HepG2 (cell line): Measurements from ENCODE around the gene C12orf60. TPM values are rescaled to one million over a fixed set of nuclear protein-coding genes. Genes with fewer than 3 reads are reported as not detected.
A peak's percentile ranks its signal among the peaks of the same experiment; 100 is the strongest.

Experiments used
- CBX2 ChIP-seq, 2 experiments: fragments of 200-600 bp in 1 of 2; sonication (generic); formaldehyde crosslinking in 1 of 2; IDR thresholded peaks; 2 replicates each; pipeline versions ENCODE4 v1.7.0 to v1.8.1; 2018 to 2022; ENCODE audit warnings: low read depth in 2 of 2, low read length in 1 of 2, mild to moderate bottlenecking in 1 of 2, missing genetic modification reagents in 1 of 2
- CEBPG ChIP-seq: IDR thresholded peaks from 2 replicates; pipeline ENCODE4 v1.6.1; 2016
- ETV5 ChIP-seq: IDR thresholded peaks from 2 replicates; pipeline ENCODE4 v1.6.1; 2018; ENCODE audit warnings: missing biosample characterization, missing genetic modification reagents, inconsistent platforms, borderline replicate concordance
- HMG20A ChIP-seq: IDR thresholded peaks from 2 replicates; pipeline ENCODE4 v1.6.1; 2016; ENCODE audit warnings: borderline replicate concordance
- HNF1B ChIP-seq: sonication (generic); formaldehyde crosslinking; IDR thresholded peaks from 2 replicates; pipeline ENCODE4 v1.5.1; 2020; ENCODE audit warnings: mild to moderate bottlenecking, moderate library complexity, missing genetic modification reagents
- IRF1 ChIP-seq: sonication (generic); formaldehyde crosslinking; IDR thresholded peaks from 2 replicates; pipeline ENCODE4 v1.4.0; 2020; ENCODE audit warnings: low read depth, mild to moderate bottlenecking, missing genetic modification reagents
- KAT2B ChIP-seq: fragments of 150-350 bp; IDR thresholded peaks from 2 replicates; pipeline ENCODE4 v1.6.1; 2014; ENCODE audit warnings: low read depth, low read length, borderline replicate concordance
- KDM5B ChIP-seq: sonication (generic); formaldehyde crosslinking; IDR thresholded peaks from 2 replicates; pipeline ENCODE4 v1.4.0; 2020; ENCODE audit warnings: missing genetic modification reagents, mild to moderate bottlenecking, borderline replicate concordance
- ONECUT2 ChIP-seq: sonication (generic); formaldehyde crosslinking; IDR thresholded peaks from 2 replicates; pipeline ENCODE4 v1.4.0; 2020; ENCODE audit warnings: missing genetic modification reagents
- SNAPC4 ChIP-seq: sonication (generic); formaldehyde crosslinking; IDR thresholded peaks from 2 replicates; pipeline ENCODE4 v1.4.0; 2020; ENCODE audit warnings: mild to moderate bottlenecking, missing genetic modification reagents
- TERF1 ChIP-seq: sonication (generic); formaldehyde crosslinking; IDR thresholded peaks from 2 replicates; pipeline ENCODE4 v1.8.0; 2022; ENCODE audit warnings: mild to moderate bottlenecking, missing genetic modification reagents, moderate library complexity
- THAP8 ChIP-seq: sonication (generic); formaldehyde crosslinking; IDR thresholded peaks from 2 replicates; pipeline ENCODE4 v1.5.1; 2020; ENCODE audit warnings: missing genetic modification reagents, mild to moderate bottlenecking, borderline replicate concordance
- TOE1 ChIP-seq: sonication (generic); formaldehyde crosslinking; IDR thresholded peaks from 2 replicates; pipeline ENCODE4 v1.4.0; 2020; ENCODE audit warnings: mild to moderate bottlenecking, missing genetic modification reagents
- ZBTB3 ChIP-seq: sonication (generic); formaldehyde crosslinking; IDR thresholded peaks from 2 replicates; pipeline ENCODE4 v1.4.0; 2020; ENCODE audit warnings: low read depth, mild to moderate bottlenecking, moderate library complexity, missing genetic modification reagents, borderline replicate concordance
- ZBTB8A ChIP-seq: sonication (generic); formaldehyde crosslinking; IDR thresholded peaks from 2 replicates; pipeline ENCODE4 v1.4.0; 2020; ENCODE audit warnings: mild to moderate bottlenecking, low read depth, missing genetic modification reagents, borderline replicate concordance
- ZC3H4 ChIP-seq: sonication (generic); formaldehyde crosslinking; IDR thresholded peaks from 2 replicates; pipeline ENCODE4 v1.4.0; 2020; ENCODE audit warnings: missing genetic modification reagents, borderline replicate concordance
- ZEB1 ChIP-seq: IDR thresholded peaks from 2 replicates; pipeline ENCODE4 v1.6.1; 2012; ENCODE audit warnings: mild to moderate bottlenecking, low read depth, inconsistent platforms; ENCODE audit not compliant: insufficient replicate concordance
- ZFP41 ChIP-seq: sonication (generic); formaldehyde crosslinking; IDR thresholded peaks from 2 replicates; pipeline ENCODE4 v1.4.0; 2020; ENCODE audit warnings: mild to moderate bottlenecking, missing genetic modification reagents, borderline replicate concordance
- ZNF124 ChIP-seq: sonication (generic); formaldehyde crosslinking; IDR thresholded peaks from 2 replicates; pipeline ENCODE4 v1.4.0; 2020; ENCODE audit warnings: missing genetic modification reagents
- ZNF263 ChIP-seq: sonication (generic); formaldehyde crosslinking; IDR thresholded peaks from 2 replicates; pipeline ENCODE4 v1.4.0; 2020; ENCODE audit warnings: missing genetic modification reagents
- ZNF326 ChIP-seq: sonication (generic); formaldehyde crosslinking; IDR thresholded peaks from 2 replicates; pipeline ENCODE4 v1.4.0; 2020; ENCODE audit warnings: missing genetic modification reagents, borderline replicate concordance
- polyA plus RNA-seq, 8 experiments: library from polyadenylated mRNA; depleted of rRNA in 3 of 8; stranded (reverse) in 7 of 8; unstranded in 1 of 8; fragments of >200 nt; fragmentation: Illumina TruSeq in 4 of 8; extraction: Trizol in 4 of 8; gene quantifications; 2 replicates each; pipeline versions ENCODE4 v1.2.1 to v1.2.3, GENCODE V29; 2011 to 2016; ENCODE audit warnings: low read depth in 4 of 8, missing spikeins in 1 of 8, mixed read lengths in 1 of 8; ENCODE audit not compliant: insufficient read depth in 1 of 8
- total RNA-seq, 5 experiments: library from RNA; depleted of rRNA; stranded (reverse); fragments of >200 nt; fragmentation: Illumina TruSeq; extraction: Trizol; gene quantifications; 2 replicates each; pipeline ENCODE4 v1.2.3, GENCODE V29; 2016; ENCODE audit warnings: low read depth in 1 of 5

C12orf60 gene
- total and polyA plus RNA-seq, 2 of the 13 experiments (the other 11 are each of a cell fraction or from before 2014, with no cell fraction given): 0.55 to 1.4 TPM

GRCh38 chr12:14843425-14843887, 40.0 kb downstream of the C12orf60 start, which contains the start of gene ART4 (continued):
- TF ChIP-seq TOE1 (CRISPR knock-in tag) (no peak), THAP8 (CRISPR knock-in tag) (no peak), TERF1 (CRISPR knock-in tag) (no peak), SNAPC4 (CRISPR knock-in tag) (no peak), ZFP41 (CRISPR knock-in tag) (no peak), ONECUT2 (no peak), HNF1B (peak; percentile 22; the same call in 1 of the 2 replicates), HMG20A (CRISPR knock-in tag) (no peak), ZEB1 (no peak), ZNF263 (CRISPR knock-in tag) (no peak), CEBPG (CRISPR knock-in tag) (no peak), IRF1 (no peak), KAT2B (no peak), CBX2 (IDR thresholded peaks at IDR 0.05; ENCODE audit: low read depth, low read length) (no peak), CBX2 (CRISPR knock-in tag; IDR thresholded peaks at IDR 0.05; ENCODE audit: low read depth) (no peak), ETV5 (no peak), ZNF326 (CRISPR knock-in tag) (no peak), KDM5B (CRISPR knock-in tag) (no peak), ZBTB8A (CRISPR knock-in tag) (no peak), ZNF124 (no peak), ZBTB3 (CRISPR knock-in tag) (no peak), ZC3H4 (CRISPR knock-in tag) (no peak)
